Keratinocyte (primary cell): Measurements from ENCODE around the gene ALG13. TPM values are rescaled to one million over a fixed set of nuclear protein-coding genes. Genes with fewer than 3 reads are reported as not detected.

ENCODE experiments used
- DNase-seq: peaks from one replicate; pipeline ENCODE4 v3.0.0-alpha.2; 2011; ENCODE audit warnings: low read depth, missing footprints, low spot score
- FAIRE-seq: peaks from 2 replicates; lab custom pipeline; 2011; peaks lifted over from hg19 to GRCh38; lab: Jason Lieb, UNC
- H2AFZ ChIP-seq: 2 replicates; pipeline ENCODE4 v1.6.0; 2012; ENCODE audit warnings: low read length, control low read depth, inconsistent platforms; ENCODE audit not compliant: control insufficient read depth
- H3K27ac ChIP-seq: 2 replicates; pipeline ENCODE4 v1.5.1; 2011; ENCODE audit warnings: low read length; ENCODE audit not compliant: control insufficient read depth, insufficient read depth
- H3K27me3 ChIP-seq: 3 replicates; pipeline ENCODE4 v1.6.0; 2011; ENCODE audit warnings: low read length; ENCODE audit not compliant: control insufficient read depth, insufficient read depth; ENCODE audit errors: extremely low read depth
- H3K36me3 ChIP-seq, 2 experiments: 2 replicates in 1 of 2; 3 replicates in 1 of 2; pipeline ENCODE4 v1.5.1; 2011; ENCODE audit warnings: low read length in 2 of 2, mild to moderate bottlenecking in 1 of 2; ENCODE audit not compliant: control insufficient read depth in 2 of 2, insufficient read depth in 2 of 2; ENCODE audit errors: extremely low read depth in 1 of 2
- H3K4me1 ChIP-seq: 3 replicates; pipeline ENCODE4 v1.5.1; 2011; ENCODE audit warnings: low read length; ENCODE audit not compliant: control insufficient read depth, insufficient read depth; ENCODE audit errors: extremely low read depth
- H3K4me2 ChIP-seq: 3 replicates; pipeline ENCODE4 v1.6.0; 2011; ENCODE audit warnings: low read depth, low read length; ENCODE audit not compliant: control insufficient read depth, insufficient read depth; ENCODE audit errors: extremely low read depth
- H3K4me3 ChIP-seq, 3 experiments: fragments of 200-600 bp in 1 of 3; sonication (generic) in 1 of 3; 2 replicates in 2 of 3; 3 replicates in 1 of 3; pipeline ENCODE4 v1.5.1; 2011 to 2016; ENCODE audit warnings: low read length in 3 of 3, mild to moderate bottlenecking in 3 of 3, control low read depth in 2 of 3, inconsistent platforms in 1 of 3, low read depth in 1 of 3, mixed read lengths in 1 of 3, mixed run types in 1 of 3, moderate library complexity in 1 of 3; ENCODE audit not compliant: control insufficient read depth in 2 of 3, insufficient read depth in 2 of 3; ENCODE audit errors: extremely low read depth in 1 of 3
- H3K79me2 ChIP-seq: 2 replicates; pipeline ENCODE4 v1.6.0; 2012; ENCODE audit warnings: low read length; ENCODE audit not compliant: control insufficient read depth, insufficient read depth
- H3K9ac ChIP-seq: 3 replicates; pipeline ENCODE4 v1.6.0; 2011; ENCODE audit warnings: low read length; ENCODE audit not compliant: control insufficient read depth, insufficient read depth; ENCODE audit errors: extremely low read depth
- H3K9me1 ChIP-seq: 3 replicates; pipeline ENCODE4 v1.6.0; 2011; ENCODE audit warnings: low read length; ENCODE audit not compliant: control insufficient read depth, insufficient read depth; ENCODE audit errors: extremely low read depth
- H3K9me3 ChIP-seq: 2 replicates; pipeline ENCODE4 v1.5.1; 2012; ENCODE audit warnings: low read depth, low read length; ENCODE audit not compliant: control insufficient read depth
- H4K20me1 ChIP-seq: 3 replicates; pipeline ENCODE4 v1.6.0; 2011; ENCODE audit warnings: low read length; ENCODE audit not compliant: control insufficient read depth, insufficient read depth; ENCODE audit errors: extremely low read depth
- CTCF ChIP-seq, 3 experiments: IDR thresholded peaks in 1 of 3; conservative IDR thresholded peaks in 1 of 3; optimal IDR thresholded peaks in 1 of 3; 2 replicates in 2 of 3; 3 replicates in 1 of 3; pipeline versions ENCODE3 to v1.5.1; 2011; ENCODE audit warnings: low read length in 3 of 3, mild to moderate bottlenecking in 3 of 3, moderate library complexity in 2 of 3, control low read depth in 1 of 3, inconsistent platforms in 1 of 3; ENCODE audit not compliant: insufficient read depth in 2 of 3; ENCODE audit errors: extremely low read depth in 1 of 3
- EZH2 ChIP-seq: IDR thresholded peaks from one replicate; pipeline ENCODE4 v1.6.1; 2012; ENCODE audit warnings: inconsistent platforms, mild to moderate bottlenecking, low read length, moderate library complexity
- dilution Hi-C: fragments of 300-500 bp; cut with MboI; formaldehyde crosslinking; loops from one replicate; pipeline ENCODE4 v1.7.0; 2020; ENCODE audit warnings: low sequenced_read_pairs; ENCODE audit not compliant: extremely low pct_ligation_motif_present
- polyA plus RNA-seq, 5 experiments: library from polyadenylated mRNA; depleted of rRNA in 3 of 5; stranded (reverse) in 3 of 5; stranded (forward) in 1 of 5; unstranded in 1 of 5; fragments of >200 nt; gene quantifications; 1 replicate in 1 of 5; 2 replicates in 3 of 5; 3 replicates in 1 of 5; pipeline versions ENCODE4 v1.2.1 to v1.2.3, GENCODE V29; 2011 to 2012; ENCODE audit warnings: missing spikeins in 2 of 5, low read depth in 1 of 5, low replicate concordance in 1 of 5

ALG13 gene
- polyA plus RNA-seq, 1 donor (not counting 4 experiments of a cell fraction or from before 2014, with no cell fraction given), result 50.8 TPM

GRCh38 chrX:111662292-111662691 lies 18.7 kb upstream of the ALG13 start:
- Histone ChIP-seq H4K20me1 (no peaks in the 10 kb centered on the region), H2AFZ (no peak overlapping the region), H3K36me3 (no peaks in the 10 kb centered on the region), H3K4me3 (no peak overlapping the region), H3K79me2 (no peaks in the 10 kb centered on the region), H3K27me3 (no peaks in the 10 kb centered on the region), H3K27ac (no peak overlapping the region), H3K9me1 (no peaks in the 10 kb centered on the region), H3K4me2 (no peak overlapping the region), H3K4me1 (no peaks in the 10 kb centered on the region), H3K9me3 (no peaks in the 10 kb centered on the region), H3K9ac (no peak overlapping the region)
- FAIRE-seq, result no peak
- DNase-seq, result no peak
- TF ChIP-seq CTCF (optimal IDR thresholded peaks at IDR 0.05 in 1 of 3, IDR thresholded peaks at IDR 0.05 in 1 of 3, conservative IDR thresholded peaks at IDR 0.05 in 1 of 3; ENCODE audit: extremely low read depth in 1 of 3, insufficient read depth in 2 of 3, low read length in 3 of 3), result no peak
- TF ChIP-seq EZH2, result no peak
- dilution Hi-C loops, result no loop called here

- Histone ChIP-seq H4K20me1 (no peaks in the 10 kb centered on the region), H3K4me1 (no peaks in the 10 kb centered on the region), H3K9ac (no peak overlapping the region), H3K27ac (no peak overlapping the region), H3K9me3 (no peaks in the 10 kb centered on the region), H3K27me3 (no peaks in the 10 kb centered on the region), H3K4me2 (no peak overlapping the region), H3K9me1 (no peaks in the 10 kb centered on the region), H3K4me3 (no peak overlapping the region), H2AFZ (no peak overlapping the region), H3K79me2 (no peaks in the 10 kb centered on the region), H3K36me3 (no peaks in the 10 kb centered on the region)
- dilution Hi-C loops, result no loop called here
- no peak for DNase-seq
- TF ChIP-seq EZH2 (no peak), CTCF (optimal IDR thresholded peaks at IDR 0.05 in 1 of 3, IDR thresholded peaks at IDR 0.05 in 1 of 3, conservative IDR thresholded peaks at IDR 0.05 in 1 of 3; ENCODE audit: extremely low read depth in 1 of 3, insufficient read depth in 2 of 3, low read length in 3 of 3) (no peak)
- no peak for FAIRE-seq
Observed at GRCh38 chrX:111671668-111672067, 9.3 kb upstream of the ALG13 start.
